NK-92 (cell line): Measurements from ENCODE around the gene BAHCC1.

Experiments used
- DNase-seq: peaks from one replicate; lab custom pipeline; 2025; ENCODE audit not compliant: unreplicated experiment; lab: John Stamatoyannopoulos, UW

Gene BAHCC1

GRCh38 chr17:81440051-81440471 is 44.8 kb downstream of the BAHCC1 start:
- no peak for DNase-seq

GRCh38 chr17:81440511-81441244 is 45.4 kb downstream of the BAHCC1 start:
- DNase-seq: no peak

GRCh38 chr17:81442791-81443190 is 47.5 kb downstream of the BAHCC1 start:
- no peak for DNase-seq

DNA sequence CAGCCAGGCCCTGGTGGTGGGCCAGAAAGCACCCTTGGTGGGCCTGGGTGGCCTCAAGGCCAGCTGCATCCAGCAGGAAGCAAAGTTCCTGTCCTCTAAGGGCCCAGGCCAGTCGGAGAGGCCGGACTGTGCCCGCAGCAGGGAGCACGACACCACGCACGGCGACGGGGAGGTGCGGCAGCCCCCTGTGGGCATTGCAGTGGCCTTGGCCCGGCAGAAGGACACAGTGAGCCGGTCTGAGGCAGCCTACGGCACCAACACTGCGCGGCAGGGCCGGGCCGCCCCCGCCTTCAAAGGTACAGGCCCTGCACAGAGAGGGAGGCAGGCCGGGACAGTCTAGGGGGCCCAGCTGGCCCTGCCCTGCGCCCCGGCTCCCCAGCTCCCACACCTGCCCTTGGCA is 48.0 kb downstream of the BAHCC1 start:
- no peak for DNase-seq

- no peak for DNase-seq
These were observed 49.5 kb downstream of the BAHCC1 start for GRCh38 chr17:81444610-81445339.

DNA sequence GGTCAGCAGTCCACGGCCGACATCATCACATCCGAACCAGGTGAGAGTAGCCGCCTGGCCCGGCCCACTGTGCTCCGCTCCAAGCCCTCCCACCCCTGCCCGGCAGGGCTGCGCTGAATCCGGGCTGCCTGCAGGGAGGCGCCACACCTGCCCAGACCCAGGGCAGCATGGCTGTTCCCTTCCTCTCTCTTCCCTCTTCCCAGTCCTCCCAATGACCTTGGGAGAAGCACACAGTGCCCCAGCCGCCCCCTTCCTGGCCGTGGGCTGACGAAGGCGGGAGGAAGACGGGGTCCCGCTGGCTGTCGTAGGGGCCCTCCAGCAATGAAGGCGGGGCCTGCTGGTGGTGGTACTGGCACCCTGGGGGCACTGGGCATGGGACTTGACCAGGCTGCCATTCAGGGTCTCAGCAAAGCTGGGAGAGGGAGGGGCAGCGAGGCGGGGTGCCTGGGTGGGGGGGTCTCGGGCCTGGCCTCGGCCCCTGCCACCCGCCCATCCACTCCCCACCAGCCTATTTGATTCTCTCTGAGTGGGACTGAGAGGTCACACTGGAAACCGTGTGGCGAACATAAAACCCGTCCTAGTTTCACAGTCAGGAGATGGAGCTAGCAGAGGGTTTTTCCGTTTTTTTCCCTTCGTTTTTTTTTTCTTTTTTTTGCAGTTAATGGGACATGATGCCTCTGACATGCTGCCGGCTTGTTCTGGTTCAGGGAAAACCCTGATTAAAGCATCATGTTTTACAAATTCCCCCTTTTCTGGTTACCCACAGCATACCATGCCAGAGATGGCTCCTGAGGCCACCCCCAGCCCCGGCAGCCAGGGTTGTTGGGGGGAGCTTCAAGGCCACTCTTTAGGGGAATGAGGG is 50.6 kb downstream of the BAHCC1 start:
- no peak for DNase-seq

DNA sequence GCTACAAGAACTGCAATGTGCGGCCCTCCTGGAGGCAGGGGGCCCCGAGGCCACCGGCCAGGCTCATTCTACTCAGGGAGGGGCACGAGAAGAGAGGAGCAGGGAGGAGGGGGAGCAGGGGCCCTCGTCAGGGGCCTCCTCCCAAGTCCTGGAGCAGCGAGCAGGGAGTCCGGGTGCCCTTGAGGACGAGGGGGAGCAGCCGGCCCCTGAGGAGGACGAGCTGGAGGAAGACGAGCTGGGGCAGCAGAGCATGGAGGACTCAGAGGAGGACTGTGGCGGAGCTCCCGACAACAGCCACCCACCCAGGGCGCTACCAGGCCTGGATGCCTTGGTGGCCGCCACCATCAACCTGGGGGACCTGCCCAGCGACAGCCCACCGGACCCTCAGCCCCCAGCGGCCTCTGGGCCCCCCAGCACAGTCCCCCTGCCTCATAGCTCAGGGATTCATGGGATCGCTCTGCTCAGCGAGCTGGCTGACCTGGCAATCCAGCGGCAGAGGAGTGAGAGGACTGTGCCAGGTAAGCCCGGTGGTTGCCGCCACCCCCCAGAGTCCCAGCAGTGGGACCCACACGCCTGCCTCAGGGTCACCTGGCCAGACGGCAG is 52.2 kb downstream of the BAHCC1 start:
- DNase-seq: no peak

DNA sequence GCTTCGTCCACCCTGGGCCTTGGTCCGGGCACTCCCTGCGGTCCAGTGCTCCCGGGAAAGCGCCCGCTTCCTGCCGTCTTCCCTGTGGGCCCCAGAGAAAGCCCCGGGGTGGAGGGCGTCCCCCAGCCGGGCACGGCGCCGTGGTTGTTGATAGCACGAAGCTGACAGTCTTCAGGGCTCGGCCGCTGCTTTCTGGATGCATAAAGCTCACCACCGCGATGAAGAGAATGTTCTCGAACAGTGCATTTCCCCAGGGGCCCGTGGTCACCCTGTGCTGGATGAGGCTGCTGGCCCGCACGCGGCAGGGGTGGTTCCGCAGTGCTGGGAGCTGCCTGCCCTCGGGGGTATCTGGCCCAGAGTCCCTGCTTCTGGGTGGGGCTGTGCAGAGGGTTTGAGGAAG is 53.2 kb downstream of the BAHCC1 start:
- no peak for DNase-seq

DNA sequence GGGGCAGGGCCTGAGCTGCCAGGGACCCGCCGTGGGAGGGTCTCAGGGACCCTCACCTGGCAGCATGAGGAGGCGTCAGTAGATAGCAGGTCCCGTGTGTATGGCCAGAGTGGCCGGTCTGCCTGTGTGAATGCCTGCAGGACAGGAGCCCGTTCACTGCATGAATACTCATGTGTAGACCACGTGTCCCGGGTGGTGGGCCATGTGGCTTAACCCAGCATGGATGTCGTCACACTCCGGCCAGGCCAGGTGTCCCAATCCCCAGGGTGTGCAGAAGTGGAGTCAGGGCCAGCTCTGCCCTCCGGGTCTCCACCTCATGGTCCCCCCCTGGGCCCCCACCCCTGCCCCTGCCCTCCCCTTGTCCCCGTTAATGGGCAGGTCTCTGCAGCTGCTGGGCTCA is 53.7 kb downstream of the BAHCC1 start:
- DNase-seq: no peak

GRCh38 chr17:81449351-81449750 is 54.1 kb downstream of the BAHCC1 start:
- no peak for DNase-seq

DNA sequence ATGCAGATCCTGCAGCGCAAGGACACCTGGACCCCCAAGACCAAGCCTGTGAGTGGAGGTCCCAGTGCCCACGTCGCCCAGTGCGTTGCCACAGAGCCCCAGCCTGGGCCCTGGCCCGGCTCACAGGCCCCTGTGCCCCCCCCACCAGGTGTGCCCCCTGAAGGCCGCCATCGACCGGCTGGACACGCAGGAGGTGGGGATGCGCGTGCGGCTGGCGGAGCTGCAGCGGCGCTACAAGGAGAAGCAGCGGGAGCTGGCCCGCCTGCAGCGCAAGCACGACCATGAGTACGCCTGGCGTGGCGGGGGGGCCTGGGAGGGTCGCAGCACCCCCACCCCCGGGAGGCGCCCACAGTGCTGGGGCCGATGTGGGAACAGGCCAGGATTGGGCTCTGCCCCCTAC is 56.6 kb downstream of the BAHCC1 start:
- no peak for DNase-seq

- no peak for DNase-seq
These were observed 57.3 kb downstream of the BAHCC1 start for GRCh38 chr17:81452551-81452950.

DNA sequence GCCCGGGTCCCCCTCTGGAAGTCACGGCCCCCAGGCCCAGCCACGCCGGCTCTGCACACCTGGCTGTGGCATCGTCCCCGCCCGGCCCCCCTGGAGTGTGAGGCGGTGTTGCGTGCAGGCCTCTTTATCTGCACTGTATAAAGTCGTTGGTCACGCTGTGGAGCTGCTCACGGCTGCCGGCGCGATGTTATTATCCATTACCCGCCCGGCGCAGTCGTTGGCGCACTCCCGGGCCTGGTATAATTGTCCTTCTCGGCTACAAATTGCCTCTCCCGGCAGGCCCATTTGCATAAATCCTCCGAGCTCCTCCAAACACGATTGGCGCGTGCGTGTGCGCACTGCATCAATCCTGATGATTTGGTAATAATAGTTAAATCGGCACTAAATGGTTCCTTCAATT is 57.8 kb downstream of the BAHCC1 start:
- no peak for DNase-seq

DNA sequence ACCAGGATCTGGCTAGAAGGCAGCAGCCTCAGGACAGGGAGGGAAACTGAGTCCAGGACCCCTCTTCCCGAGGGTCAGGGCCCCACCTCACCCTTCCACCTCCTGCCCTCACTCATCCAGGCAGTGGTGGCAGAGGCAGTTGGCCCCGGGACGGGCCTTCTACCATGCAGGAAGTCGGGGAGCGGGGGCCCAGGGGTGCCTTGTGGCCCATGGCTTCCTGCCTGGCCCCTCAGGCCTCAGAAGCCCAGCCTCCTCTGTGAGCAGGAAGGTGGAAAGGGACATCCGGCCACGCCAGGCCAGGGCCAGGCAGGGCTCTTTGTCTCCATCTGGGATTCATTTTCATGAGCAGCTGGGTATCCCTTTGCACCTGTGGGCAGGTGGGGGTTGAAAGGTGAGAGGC is 58.5 kb downstream of the BAHCC1 start:
- no peak for DNase-seq

DNA sequence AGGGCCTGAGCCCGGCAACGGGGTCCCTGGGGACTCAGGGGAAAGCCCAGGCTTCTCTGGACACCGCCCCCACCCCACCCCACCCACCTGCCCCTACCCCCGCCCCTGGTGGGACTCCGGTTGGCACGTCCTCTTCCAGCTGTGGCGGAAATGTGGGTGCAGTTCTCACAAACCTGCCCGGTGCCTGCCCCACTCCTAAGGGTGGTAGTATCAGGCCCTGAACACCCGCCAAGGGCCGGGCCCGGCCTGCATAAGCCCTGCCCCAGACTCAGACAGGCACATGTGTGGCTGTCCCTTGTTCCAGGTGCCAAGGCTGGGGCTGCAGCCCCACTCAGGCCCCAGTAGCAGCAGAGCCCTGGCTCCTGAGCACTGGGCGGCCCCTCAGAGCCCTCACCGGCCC is 59.2 kb downstream of the BAHCC1 start:
- no peak for DNase-seq

- no peak for DNase-seq
These were observed 60.1 kb downstream of the BAHCC1 start for GRCh38 chr17:81455387-81455786.

DNA sequence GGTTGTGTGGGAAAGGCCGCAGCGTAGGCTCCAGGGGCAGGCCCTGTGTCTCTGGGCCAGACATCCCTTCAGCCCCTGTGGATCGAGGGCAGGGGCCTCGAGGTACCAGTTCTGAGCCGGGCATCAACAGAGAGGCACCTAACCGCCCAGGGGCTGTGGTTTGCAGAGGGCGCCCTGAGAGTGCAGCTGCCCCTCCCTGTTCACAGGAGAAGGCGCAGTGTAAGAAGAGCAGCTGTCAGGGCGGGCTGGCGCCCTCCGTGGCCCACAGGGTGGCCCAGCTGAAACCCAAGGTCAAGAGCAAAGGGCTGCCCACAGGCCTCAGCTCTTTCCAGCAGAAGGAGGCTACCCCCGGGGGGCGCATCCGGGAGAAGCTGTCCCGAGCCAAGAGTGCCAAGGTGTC is 60.8 kb downstream of the BAHCC1 start:
- DNase-seq: no peak

DNA sequence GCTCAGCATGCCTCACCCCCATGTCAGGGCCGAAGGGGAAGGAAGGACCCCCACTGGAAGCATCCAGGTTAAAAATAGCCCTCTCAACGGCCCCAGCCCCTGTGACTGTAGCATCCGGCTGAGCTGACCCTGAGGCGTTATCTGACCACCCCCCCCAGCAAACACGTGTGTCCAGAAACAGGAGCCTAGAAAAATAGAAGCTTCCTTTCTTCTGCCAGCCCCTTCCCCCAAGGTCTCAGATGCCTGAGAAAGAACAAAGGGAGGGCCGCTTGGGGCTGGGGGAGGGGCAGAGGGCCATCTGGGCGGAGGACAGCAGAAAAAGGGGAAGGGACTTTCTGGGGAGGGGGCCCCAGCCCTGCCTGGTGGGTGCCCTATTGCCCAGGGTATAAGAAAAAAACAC is 61.5 kb downstream of the BAHCC1 start:
- DNase-seq: no peak

DNA sequence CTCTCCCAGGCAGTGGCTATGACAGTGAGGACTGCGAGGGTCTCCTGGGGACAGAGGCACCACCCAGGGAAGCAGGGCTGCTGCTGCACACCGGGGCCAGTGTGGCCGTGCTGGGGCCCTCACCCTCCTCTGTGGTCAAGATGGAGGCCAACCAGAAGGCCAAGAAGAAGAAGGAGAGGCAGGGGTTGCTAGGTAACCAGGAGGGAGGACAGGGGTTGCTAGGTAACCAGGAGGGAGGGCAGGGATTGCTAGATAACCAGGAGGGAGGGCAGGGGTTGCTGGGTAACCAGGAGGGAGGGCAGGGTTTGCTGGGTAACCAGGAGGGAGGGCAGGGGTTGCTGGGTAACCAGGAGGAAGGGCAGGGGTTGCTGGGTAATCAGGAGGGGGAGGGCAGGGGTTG is 62.1 kb downstream of the BAHCC1 start:
- no peak for DNase-seq

DNA sequence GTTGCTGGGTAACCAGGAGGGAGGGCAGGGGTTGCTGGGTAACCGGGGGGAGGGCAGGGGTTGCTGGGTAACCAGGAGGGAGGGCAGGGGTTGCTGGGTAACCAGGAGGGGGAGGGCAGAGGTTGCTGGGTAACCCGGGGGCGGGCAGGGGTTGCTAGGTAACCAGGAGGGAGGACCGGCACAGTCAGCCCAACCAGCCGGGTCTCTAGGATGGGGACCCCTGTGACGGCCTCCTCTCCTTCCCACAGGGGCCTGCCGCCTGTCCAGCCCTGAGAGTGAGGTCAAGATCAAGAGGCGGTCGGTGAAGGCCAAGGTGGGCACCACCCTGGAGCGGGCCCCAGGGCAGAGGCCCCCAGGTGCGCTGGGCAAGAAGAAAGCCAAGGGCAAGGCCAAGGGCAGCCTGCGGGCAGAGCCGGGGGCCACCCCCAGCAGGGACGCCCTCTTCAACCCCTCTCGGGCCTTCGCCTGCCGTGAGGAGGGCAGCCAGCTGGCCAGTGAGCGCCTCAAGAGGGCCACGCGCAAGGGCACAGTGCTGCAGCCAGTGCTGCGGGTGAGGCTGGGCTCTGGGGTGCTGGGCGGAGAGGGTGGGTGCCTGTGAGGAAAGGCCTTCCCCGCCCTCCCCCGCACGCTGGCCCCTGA is 62.8 kb downstream of the BAHCC1 start:
- DNase-seq: no peak

DNA sequence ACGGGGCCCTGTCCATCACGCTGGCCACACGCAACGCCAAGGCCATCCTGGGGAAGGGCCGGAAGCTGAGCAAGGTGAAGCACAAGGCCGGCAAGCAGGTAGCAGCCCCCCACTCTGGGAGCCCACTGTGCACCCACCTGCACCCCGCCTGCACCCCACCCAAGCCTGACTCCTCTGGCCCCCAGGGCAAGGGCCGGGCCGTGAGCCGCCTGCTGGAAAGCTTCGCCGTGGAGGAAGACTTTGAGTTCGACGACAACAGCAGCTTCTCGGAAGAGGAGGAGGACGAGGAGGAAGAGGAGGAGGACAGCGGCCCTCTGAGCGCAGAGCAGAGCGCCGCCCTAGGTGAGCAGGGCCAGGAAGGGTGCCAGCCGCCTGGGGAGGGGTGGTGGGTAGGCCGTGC is 63.4 kb downstream of the BAHCC1 start:
- no peak for DNase-seq
